DOHH2 (cell line): ENCODE data around the gene C19orf47.

ENCODE experiments used
- H3F3A ChIP-seq: fragments of 200-600 bp; sonication (generic), shearing (Covaris generic); 2 replicates; pipeline ENCODE4 v1.6.0; 2016; ENCODE audit warnings: antibody characterized with exemption, mild to moderate bottlenecking; ENCODE audit not compliant: control insufficient read depth, insufficient read depth
- H3K27ac ChIP-seq: fragments of 200-600 bp; sonication (generic); 2 replicates; pipeline ENCODE4 v1.5.1; 2014; ENCODE audit warnings: low read depth, mild to moderate bottlenecking, low read length, moderate library complexity
- H3K27me3 ChIP-seq: fragments of 200-600 bp; sonication (generic); 2 replicates; pipeline ENCODE4 v1.6.1; 2014; ENCODE audit warnings: mild to moderate bottlenecking, low read length, mixed read lengths; ENCODE audit not compliant: control insufficient read depth
- H3K36me3 ChIP-seq: fragments of 200-600 bp; sonication (generic); 2 replicates; pipeline ENCODE4 v1.6.1; 2014; ENCODE audit warnings: mild to moderate bottlenecking, low read length, moderate library complexity, mixed read lengths; ENCODE audit not compliant: control insufficient read depth
- H3K4me1 ChIP-seq: fragments of 200-600 bp; sonication (generic); 2 replicates; pipeline ENCODE4 v1.6.1; 2014; ENCODE audit warnings: mild to moderate bottlenecking, low read length, mixed read lengths; ENCODE audit not compliant: control insufficient read depth
- H3K4me2 ChIP-seq: fragments of 200-600 bp; sonication (generic); 2 replicates; pipeline ENCODE4 v1.6.0; 2014; ENCODE audit warnings: mild to moderate bottlenecking, low read length, moderate library complexity
- H3K4me3 ChIP-seq: fragments of 200-600 bp; sonication (generic); 2 replicates; pipeline ENCODE4 v1.5.1; 2014; ENCODE audit warnings: mild to moderate bottlenecking, low read length, mixed read lengths
- H3K79me2 ChIP-seq: fragments of 200-600 bp; sonication (generic); 2 replicates; pipeline ENCODE4 v1.6.1; 2014; ENCODE audit warnings: mild to moderate bottlenecking, low read length, mixed read lengths; ENCODE audit not compliant: control insufficient read depth
- H3K9me2 ChIP-seq: fragments of 200-600 bp; sonication (generic); replicated peaks from 2 replicates; pipeline ENCODE4 v1.6.1; 2014; ENCODE audit warnings: mild to moderate bottlenecking, low read length, mixed read lengths; ENCODE audit not compliant: control insufficient read depth
- H3K9me3 ChIP-seq: fragments of 200-600 bp; sonication (generic); 2 replicates; pipeline ENCODE4 v1.6.1; 2014; ENCODE audit warnings: antibody characterized with exemption, low read length, mixed read lengths; ENCODE audit not compliant: control insufficient read depth, insufficient read depth
- H4K20me1 ChIP-seq: fragments of 200-600 bp; sonication (generic); 2 replicates; pipeline ENCODE4 v1.6.0; 2014; ENCODE audit warnings: low read depth, mild to moderate bottlenecking, antibody characterized with exemption, low read length, moderate library complexity; ENCODE audit not compliant: control insufficient read depth, insufficient read depth
- EZH2phosphoT487 ChIP-seq: fragments of 200-600 bp; sonication (generic); IDR thresholded peaks from 2 replicates; pipeline ENCODE4 v1.6.1; 2017; ENCODE audit warnings: borderline replicate concordance, mild to moderate bottlenecking, antibody characterized with exemption, low read length, moderate library complexity, mixed read lengths
- TF ChIP-seq, protein P1 (sequence below): fragments of 200-600 bp; sonication (generic); IDR thresholded peaks from one replicate; pipeline ENCODE4 v1.5.1; 2014; ENCODE audit warnings: antibody characterized with exemption, mild to moderate bottlenecking, low read depth, low read length; ENCODE audit not compliant: poor library complexity, severe bottlenecking

The C19orf47 gene

DNA sequence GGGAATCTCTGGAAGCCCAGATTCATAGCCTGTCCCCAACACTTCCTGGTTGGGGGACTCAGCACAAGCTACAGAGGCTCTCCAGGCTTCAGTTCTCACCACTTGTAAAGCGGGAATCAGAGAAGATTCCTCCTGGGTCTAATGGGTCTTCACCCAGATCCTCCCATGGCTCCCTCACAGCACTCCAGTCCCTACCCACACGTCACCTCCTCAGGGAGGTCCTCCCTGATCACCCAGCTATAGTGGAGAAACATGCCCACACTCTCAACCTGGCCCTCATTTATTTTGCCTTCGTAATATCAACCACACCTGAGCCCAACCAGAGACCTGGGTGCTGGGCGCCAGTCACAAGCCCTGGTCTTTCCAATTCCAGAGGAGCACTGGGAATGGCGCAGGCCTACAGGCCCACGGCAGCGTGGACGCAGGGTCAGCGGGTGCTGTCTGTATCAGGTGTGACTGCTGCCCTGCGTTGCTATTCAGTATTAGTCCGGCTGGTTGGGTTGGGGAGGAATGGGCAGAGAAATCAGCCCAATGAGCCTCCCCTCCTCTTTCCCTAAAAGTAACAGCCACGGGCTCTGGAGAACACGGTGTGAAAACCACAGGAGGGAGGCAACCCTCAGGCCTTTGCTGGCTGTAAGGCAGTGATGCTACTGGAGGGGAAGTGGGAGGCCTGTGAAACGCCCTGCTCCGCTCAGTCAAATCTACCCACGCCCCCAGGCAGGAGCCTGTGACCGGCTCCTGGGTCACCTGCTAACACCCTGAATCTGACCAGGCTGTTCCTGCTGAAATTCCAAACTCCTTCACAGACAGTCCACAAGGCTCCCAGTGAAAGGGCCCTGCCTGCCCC, 68.2 kb downstream of the C19orf47 start:
- H3F3A ChIP-seq, result no peaks in the 10 kb centered on the region; the same call in 1 of the 2 replicates

DNA sequence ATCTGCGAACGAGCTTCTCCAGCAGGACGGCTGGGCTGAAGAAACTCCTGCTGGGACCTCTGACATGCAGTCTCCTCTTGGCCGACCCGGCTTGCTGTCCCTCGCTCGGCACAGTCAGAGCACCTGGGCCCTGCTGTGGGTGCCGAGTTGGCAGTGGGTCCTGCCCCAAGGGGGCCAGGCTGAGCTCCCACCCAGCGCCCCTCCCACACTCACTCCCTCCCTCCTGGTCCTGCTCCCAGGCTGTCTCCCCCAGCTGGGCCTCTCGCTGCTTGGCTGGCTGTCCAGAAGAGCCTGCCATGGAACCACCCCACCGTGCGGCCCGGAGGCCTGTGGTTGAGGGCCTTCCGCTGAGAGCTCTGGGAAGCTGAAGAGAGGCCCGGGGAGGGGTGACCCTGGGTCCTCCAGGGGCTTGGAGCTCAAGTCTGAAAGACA, 69.1 kb downstream of the C19orf47 start:
- H3K9me3 ChIP-seq, result no peaks in the 10 kb centered on the region
- no peaks in the 10 kb centered on the region for H3K27me3 ChIP-seq
- H3F3A ChIP-seq, result no peaks in the 10 kb centered on the region; the same call in 1 of the 2 replicates
- no peak for TF ChIP-seq EZH2phosphoT487
- TF ChIP-seq, protein P1, sequence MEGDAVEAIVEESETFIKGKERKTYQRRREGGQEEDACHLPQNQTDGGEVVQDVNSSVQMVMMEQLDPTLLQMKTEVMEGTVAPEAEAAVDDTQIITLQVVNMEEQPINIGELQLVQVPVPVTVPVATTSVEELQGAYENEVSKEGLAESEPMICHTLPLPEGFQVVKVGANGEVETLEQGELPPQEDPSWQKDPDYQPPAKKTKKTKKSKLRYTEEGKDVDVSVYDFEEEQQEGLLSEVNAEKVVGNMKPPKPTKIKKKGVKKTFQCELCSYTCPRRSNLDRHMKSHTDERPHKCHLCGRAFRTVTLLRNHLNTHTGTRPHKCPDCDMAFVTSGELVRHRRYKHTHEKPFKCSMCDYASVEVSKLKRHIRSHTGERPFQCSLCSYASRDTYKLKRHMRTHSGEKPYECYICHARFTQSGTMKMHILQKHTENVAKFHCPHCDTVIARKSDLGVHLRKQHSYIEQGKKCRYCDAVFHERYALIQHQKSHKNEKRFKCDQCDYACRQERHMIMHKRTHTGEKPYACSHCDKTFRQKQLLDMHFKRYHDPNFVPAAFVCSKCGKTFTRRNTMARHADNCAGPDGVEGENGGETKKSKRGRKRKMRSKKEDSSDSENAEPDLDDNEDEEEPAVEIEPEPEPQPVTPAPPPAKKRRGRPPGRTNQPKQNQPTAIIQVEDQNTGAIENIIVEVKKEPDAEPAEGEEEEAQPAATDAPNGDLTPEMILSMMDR, result no peak
- H3K4me3 ChIP-seq, result no peak overlapping the region
- H3K4me2 ChIP-seq, result no peak overlapping the region
- peaks cover 96% of the 10 kb centered on the region for H3K79me2 ChIP-seq
- H3K4me1 ChIP-seq, result peaks cover 58% of the 10 kb centered on the region
- H3K27ac ChIP-seq, result no peak overlapping the region
- H3K9me2 ChIP-seq, result no peaks in the 10 kb centered on the region
- H4K20me1 ChIP-seq, result peaks cover 17% of the 10 kb centered on the region; the same call in 1 of the 2 replicates
- H3K36me3 ChIP-seq, result peaks cover 25% of the 10 kb centered on the region

More for the DNA sequence above, 68.2 kb downstream of the C19orf47 start:
- Histone ChIP-seq H3K9me3 (no peaks in the 10 kb centered on the region), H3K27me3 (no peaks in the 10 kb centered on the region), H3K79me2 (peaks cover 94% of the 10 kb centered on the region), H4K20me1 (peaks cover 14% of the 10 kb centered on the region; the same call in 1 of the 2 replicates), H3K36me3 (peaks cover 31% of the 10 kb centered on the region), H3K27ac (no peak overlapping the region), H3K4me2 (peak overlapping the region; percentile 89; the same call in 1 of the 2 replicates), H3K4me3 (no peak overlapping the region), H3K9me2 (no peaks in the 10 kb centered on the region), H3K4me1 (peaks cover 50% of the 10 kb centered on the region)
- TF ChIP-seq EZH2phosphoT487, result no peak
- TF ChIP-seq, protein P1, result no peak

DNA sequence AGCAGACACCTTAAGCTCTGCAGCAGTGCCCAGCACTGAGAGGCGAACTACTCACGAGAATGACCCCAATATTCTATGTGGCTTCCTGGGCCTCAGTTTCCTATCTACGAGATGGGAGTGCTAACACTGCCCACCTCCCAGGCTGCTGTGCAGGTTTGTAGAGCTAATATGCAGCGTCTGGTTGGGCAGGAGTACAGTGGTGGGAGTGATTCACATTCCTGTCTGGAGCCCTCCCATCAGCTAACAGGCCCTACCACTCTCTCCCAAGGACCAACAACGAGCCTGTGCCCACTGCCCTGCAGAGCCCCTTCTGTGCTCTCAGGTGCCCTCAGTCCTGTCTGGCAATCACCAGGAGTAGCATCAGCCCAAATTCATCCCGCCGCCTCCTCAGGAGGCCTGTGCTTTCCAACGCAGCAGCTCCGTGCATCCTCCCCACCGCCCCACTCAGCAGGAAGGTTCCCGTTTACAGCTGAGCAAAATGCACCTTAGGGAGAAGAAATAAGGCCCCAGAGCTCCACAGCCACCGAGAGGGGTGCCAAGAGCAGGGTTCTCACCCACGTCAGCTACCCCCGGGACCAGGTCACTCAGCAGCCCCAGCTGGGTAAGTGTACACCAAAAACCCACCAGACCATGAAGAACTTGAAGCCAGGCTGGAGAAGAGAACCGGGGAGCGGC, 69.7 kb downstream of the C19orf47 start:
- Histone ChIP-seq H3K4me3 (no peak overlapping the region), H3K36me3 (peaks cover 21% of the 10 kb centered on the region), H3K27ac (no peak overlapping the region), H3K4me1 (peaks cover 54% of the 10 kb centered on the region), H3F3A (no peaks in the 10 kb centered on the region; the same call in 1 of the 2 replicates), H3K9me2 (no peaks in the 10 kb centered on the region), H3K79me2 (peaks cover 96% of the 10 kb centered on the region), H4K20me1 (peaks cover 14% of the 10 kb centered on the region; the same call in 1 of the 2 replicates), H3K27me3 (no peaks in the 10 kb centered on the region), H3K9me3 (no peaks in the 10 kb centered on the region), H3K4me2 (no peak overlapping the region)
- TF ChIP-seq, protein P1, result no peak
- TF ChIP-seq EZH2phosphoT487, result no peak
